A172 (cell line): ENCODE data around the gene RFNG. TPM values are rescaled to one million over a fixed set of nuclear protein-coding genes. Genes with fewer than 3 reads are reported as not detected.

Experiments
- DNase-seq: peaks from one replicate; pipeline ENCODE4 v3.0.0-alpha.2; 2015; ENCODE audit warnings: low spot score
- total RNA-seq: library from RNA; depleted of rRNA; stranded (reverse); fragments of >200 nt; shearing (Covaris generic); gene quantifications from 2 replicates; pipeline ENCODE4 v1.2.3, GENCODE V29; 2014; rRNA removed

RFNG gene, protein sequence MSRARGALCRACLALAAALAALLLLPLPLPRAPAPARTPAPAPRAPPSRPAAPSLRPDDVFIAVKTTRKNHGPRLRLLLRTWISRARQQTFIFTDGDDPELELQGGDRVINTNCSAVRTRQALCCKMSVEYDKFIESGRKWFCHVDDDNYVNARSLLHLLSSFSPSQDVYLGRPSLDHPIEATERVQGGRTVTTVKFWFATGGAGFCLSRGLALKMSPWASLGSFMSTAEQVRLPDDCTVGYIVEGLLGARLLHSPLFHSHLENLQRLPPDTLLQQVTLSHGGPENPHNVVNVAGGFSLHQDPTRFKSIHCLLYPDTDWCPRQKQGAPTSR
- total RNA-seq = 42.8 and 50.1 TPM in 2 replicates

GRCh38 chr17:82051776-82052637 is at the start of gene RFNG, which contains the start of gene GPS1:
TSS of gene RFNG (minus strand) at chr17:82051811. CDS start at chr17:82051766, 45 bp downstream.
TSS of gene GPS1 (plus strand) at chr17:82051898. CDS start at chr17:82051932, 34 bp downstream.
- DNase-seq = peak; percentile 26

GRCh38 chr17:82101301-82101715 is 49.7 kb upstream of the RFNG start:
- no peak for DNase-seq

GRCh38 chr17:82100502-82101298 is 49.1 kb upstream of the RFNG start:
- DNase-seq = no peak

DNA sequence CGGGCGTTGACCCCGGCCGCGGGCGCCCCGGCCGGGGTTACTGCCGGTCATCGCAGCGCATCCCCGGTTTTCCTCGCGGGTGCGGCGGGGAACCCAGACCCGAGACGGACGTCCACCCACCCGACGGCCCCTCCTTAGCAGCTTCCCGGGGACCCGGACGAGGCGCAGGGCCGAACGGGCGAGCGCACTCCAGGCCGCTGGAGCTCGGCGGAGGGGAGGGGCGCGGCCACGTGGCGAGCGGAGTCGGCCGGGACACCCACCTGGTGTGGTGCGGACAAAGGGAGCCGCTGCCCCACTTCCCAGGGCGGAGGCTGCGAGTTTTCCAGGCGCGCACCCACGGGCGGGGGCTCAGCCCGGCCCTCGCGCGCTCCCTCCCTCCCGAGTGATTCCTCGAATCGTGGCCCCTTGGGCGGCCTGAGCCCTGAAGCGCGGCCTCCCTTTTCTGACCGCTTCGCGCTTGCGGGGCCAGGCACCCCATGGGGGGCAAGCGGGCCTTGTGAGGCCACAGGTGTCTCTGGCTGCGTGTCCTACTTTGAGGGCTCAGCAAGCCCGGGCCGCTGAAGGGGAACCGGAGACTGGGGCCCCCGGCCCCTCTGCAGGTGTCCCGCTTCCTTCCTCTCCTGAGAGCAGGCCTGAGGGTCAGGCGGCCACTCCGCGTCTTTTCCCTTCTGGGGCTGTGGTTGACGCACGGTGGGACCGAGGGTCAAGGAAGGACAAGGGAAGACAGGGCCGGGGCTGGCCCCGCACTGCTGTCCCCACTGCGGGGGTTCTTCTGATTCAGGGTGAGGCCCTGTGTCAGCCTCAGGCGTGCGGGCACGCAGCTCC is 47.5 kb upstream of the RFNG start:
- DNase-seq = no peak

DNA sequence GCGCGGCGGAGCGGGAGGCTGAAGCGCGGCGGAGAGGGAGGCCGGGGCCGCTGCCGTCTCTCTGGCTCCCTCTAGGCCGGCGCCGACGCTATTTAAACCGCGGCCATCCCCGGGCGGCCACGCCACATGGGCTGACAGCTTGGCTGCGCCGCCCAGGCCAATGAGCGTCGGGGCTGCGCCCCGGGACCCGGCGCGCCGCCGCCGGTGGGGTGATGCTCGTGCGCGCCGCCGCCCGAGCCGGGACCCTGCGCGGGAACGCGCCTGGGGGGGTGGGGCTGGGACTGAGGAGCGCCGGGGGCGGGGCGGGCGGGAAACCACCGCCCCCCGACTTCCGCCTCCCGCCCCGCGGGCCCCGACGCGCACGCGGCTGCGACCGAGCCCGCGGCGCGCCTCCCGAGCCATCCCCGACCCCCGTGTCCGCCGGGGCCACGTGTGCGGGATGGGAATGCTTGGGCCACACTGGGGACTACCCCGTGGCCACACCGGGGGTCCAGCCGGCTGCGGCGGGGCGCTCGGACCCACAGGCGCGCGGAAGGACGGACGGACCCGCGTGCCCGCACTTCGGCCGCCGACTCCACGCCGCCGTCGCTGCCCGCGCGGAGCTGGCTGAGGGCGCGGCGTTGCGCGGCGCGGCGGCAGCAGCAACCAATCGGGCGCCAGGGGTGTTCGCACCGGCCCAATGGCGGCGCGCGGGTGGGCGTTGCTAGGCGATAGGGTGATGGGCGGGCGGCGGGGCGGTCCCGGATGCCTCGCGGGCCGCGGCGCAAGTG is 46.7 kb upstream of the RFNG start, which contains the start of gene FASN:
FASN (minus strand) TSS at position 68 of the 770 bp plus-strand sequence. CDS start 1,791 bp downstream, outside the sequence.
- peak; percentile 83 for DNase-seq

GRCh38 chr17:82097919-82098168 is 46.2 kb upstream of the RFNG start:
- no peak for DNase-seq

- DNase-seq = peak; percentile 34
Observed at GRCh38 chr17:82097184-82097918, 45.7 kb upstream of the RFNG start.

DNA sequence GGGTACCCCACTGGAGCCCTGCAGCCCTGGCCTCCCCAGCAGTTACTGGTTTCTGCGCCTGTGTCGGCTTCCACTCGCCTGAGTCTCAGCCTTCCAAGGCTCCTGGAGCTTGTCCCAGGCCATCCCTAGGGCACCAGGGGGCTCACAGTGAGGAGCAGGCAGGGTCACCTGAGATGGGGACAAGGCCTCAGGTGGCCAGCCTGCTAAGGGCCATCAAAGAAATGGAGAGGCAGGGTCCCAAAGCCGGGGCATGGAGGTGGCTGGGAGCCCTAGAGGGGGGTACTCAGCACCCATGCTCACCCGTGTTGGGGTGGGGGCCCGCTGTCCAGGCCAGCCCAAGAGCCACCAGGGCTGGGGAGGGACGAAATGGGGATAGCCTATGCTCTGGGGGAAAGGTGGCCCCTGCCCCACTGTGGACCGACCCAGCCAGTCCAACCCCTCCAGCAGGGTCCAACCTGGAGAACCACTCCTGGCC is 45.1 kb upstream of the RFNG start:
- no peak for DNase-seq

DNA sequence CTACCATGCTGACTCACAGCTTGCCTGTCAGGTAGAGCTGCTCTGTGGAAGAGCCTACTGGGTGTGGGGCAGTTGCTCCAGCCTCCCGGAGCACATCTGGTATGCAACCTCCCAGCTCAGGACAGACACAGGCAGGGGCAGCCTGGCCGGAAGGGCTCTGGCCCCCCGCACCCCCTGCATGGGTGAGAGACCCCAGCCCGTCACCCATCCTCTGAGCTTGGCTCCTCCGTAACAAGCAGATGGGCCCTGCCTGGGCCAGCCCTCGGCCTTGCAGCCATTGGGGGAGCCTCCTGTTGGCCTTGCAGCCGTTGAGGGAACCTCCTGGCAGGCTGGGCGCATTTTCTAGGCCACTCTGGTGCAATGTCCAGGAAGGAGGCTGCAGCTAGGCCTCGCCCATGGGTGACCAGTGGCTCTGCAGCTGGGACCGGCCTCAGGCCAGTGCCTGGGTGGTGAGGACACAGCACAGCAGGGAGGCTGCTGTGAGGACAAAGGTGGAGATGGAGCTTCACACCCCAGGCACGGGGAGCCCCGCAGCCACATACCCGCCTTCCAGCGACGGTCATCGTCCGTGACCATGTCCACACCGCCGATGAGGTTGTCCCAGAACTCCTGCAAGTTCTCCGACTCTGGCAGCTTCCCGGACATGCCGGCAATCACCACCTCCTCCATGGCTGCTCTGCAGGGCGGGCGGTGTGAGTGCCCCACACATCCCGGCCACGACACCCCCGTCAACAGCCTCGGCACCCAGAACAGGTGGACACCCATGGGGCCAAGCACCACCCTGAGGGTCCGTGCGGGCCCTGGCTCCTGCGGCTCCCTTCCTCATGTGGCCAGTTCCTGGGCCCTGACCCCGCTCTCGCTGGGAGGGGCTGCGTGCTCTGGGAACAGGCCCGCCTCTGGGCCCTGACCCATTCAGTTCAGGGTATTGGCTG is 44.4 kb upstream of the RFNG start:
- no peak for DNase-seq

DNA sequence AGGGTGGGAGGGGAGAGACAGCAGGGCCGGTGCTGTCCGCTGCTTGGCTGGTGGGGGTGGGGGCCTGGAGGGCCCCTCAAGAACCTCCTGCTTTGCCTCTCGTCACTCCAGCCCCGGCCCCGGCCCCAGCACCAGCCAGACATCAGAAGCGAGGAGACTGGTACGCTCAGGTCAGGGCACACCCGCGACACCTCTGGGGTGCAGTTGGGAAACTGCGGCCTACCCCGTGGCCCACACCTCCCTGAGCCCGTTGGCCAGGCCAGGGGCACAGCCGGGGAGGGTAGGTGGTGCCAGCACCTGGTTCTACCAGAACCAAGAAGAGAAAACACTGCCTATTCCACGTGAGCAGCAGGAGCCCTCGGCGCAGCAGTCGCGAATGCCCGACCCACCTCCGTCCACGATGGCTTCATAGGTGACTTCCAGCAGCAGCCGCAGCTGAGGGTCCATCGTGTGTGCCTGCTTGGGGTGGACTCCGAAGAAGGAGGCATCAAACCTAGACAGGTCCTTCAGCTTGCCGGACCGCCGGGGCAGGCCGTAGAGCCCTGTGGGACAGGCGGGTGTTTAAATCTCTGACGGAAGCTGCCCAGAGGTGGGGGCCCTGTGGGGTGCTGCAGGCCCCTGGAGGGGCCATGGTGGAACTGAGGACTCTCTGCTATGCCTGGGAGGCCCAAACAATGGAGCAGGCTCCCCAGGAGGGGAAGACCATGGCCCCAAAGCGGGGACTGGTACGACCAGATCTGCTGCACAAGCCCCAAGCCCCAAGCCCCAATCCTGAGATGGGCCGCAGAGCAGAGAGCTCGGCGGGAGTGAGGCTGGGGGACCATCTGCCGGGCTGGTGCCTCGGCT is 43.5 kb upstream of the RFNG start:
- DNase-seq = no peak

- DNase-seq = no peak
Observed at GRCh38 chr17:82092995-82093751, 41.6 kb upstream of the RFNG start.

GRCh38 chr17:82092628-82092994 is 41.0 kb upstream of the RFNG start:
- no peak for DNase-seq

DNA sequence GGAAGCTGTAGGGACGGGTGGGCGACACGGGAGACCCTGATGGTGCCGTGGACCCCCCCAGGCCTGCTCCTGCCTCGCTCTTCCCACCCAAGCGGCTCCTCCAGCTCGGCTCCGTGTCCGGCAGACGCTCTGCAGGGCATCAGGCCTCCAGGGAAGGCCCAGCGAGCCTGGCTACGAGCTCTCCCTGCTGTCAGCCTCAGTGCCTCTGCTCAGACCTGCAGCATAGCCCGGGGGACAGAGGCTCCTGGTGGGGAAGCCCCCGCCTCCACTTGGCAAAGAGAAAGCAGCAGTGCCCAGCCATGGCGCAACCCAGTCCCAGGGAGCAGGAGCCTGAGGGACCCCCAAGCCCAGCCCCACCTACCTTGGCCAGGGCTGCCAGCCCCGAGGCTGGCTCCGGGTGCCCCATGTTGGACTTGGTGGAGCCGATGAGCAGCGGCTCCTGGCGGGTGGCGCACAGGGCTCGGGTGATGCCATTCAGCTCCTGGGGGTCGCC is 40.5 kb upstream of the RFNG start:
- no peak for DNase-seq

DNA sequence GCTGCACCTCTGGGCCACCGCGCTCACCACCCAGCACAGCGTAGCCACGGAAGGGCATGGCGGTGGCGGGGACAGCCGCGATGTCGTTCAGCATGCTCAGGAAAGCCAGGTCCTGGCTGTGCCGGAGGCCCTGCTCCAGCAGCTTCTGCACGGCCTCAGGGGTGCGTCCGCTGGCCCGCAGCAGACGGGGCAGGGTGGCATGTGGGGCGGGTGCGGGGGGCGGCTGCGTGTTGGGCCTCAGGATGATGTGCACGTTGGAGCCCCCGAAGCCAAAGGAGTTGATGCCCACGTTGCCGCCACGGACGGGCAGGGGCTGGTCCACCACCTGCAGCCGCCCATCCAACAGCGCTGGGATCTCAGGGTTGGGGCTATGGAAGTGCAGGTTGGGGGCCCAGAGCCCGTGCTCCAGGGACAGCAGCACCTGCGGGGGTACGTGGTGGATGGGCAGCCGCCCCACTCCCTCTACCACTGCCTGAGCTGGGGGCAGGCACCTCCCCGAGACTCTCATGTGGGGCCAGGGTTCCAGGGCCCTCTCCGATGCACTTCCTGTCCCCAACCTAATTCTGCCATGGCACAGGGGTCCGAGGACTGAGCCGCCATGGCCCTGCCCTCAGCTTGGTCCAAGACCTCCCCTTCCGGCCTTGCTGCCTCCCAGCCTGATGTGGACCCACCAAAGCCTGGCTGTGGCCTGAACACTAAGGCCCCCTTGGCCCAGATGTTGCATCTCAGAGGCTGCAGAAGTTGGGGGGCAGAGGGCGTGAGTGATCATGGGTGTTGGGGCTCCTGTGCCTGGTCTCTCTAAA is 39.9 kb upstream of the RFNG start:
- DNase-seq = no peak

DNA sequence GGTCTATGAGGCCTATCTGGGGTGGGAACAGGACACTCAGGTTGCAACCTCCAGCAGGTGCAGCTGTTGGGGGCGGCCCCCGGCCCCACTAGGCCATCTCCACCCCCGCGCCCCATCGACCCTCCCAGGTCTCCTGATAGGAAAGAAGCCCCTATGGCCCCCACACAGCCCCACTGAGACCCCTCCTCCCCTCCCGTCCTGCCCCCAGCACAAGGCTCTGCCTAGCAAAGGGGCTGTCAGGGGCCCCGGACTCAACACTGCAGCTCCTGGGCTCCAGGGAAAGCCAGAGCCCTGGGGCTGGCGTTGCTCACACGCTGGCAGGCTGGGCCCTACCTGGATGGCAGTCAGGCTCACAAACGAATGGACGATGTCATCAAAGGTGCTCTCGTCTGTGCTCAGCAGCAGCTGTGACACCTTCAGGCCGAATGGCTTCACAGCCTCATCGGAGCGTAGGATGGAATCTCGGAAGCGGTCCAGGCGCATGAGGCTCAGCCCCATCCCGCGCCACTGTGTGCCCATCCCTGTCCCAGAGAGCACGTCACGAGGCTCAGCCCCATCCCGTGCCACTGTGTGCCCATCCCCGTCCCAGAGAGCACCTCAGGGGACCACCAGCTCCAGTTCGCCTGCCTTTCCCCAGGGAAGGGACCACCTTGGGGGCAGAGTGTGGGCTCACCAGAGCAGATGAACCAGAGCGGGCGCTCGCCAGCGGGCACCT is 39.1 kb upstream of the RFNG start:
- DNase-seq = no peak
